NCI-H345 treated with DMSO at 0.1 percent for 48 hours (cell line): Measurements from ENCODE around the gene PPTC7.
"Not testable (repeated sequence)": the region's sequence is repeated elsewhere in the genome, so short reads cannot be mapped to it uniquely, and the experiment has no call there.

Source experiments
- DNase-seq: peaks from one replicate; lab custom pipeline; 2025; ENCODE audit not compliant: unreplicated experiment; lab: John Stamatoyannopoulos, UW

PPTC7 gene

DNA sequence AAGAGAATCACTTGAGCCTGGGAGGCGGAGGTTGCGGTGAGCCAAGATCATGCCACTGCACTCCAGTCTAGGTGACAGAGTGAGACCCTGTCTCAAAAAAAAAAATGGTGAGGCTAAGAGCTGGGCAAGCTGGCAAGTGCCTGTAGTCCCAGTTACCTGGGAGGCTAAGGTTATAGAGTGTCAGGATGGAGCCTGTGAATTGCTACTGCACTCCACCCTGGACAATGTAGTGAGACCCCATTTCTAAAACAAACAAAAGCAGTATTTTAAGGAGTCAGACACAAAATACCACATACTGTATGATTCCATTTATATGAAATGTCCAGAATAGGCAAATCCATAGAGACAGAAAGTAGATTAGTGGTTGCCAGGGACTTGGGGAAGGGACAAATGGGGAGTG, 4.0 kb upstream of the PPTC7 start:
- DNase-seq: not testable (repeated sequence)

DNA sequence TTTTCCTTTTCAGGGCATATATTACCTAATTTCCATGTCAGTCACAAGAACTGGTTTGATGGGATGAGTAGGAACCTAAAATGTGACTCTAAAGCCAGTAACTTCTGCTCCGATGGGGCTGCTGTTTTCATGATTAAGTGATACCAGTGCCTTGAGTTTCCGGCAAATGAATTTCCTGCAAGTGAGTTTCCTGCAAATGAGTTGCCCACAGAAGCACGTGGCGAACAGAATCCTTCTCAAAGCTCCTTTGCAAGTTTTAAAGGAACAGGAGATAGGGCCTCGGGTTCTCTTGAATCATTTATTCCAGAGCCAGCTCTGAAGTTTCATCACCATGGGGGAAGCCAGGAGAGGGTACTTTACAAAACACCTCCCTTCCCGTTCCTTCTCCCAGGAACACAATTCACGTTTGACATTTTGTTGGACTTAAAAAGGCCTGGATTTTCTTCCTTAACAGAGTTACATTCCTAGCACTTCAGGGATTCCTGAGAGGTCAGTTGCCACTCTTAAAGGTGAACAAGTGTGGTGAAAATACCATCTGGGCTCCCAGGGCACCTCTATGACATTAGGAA, 2.2 kb upstream of the PPTC7 start:
- DNase-seq: no peak

DNA sequence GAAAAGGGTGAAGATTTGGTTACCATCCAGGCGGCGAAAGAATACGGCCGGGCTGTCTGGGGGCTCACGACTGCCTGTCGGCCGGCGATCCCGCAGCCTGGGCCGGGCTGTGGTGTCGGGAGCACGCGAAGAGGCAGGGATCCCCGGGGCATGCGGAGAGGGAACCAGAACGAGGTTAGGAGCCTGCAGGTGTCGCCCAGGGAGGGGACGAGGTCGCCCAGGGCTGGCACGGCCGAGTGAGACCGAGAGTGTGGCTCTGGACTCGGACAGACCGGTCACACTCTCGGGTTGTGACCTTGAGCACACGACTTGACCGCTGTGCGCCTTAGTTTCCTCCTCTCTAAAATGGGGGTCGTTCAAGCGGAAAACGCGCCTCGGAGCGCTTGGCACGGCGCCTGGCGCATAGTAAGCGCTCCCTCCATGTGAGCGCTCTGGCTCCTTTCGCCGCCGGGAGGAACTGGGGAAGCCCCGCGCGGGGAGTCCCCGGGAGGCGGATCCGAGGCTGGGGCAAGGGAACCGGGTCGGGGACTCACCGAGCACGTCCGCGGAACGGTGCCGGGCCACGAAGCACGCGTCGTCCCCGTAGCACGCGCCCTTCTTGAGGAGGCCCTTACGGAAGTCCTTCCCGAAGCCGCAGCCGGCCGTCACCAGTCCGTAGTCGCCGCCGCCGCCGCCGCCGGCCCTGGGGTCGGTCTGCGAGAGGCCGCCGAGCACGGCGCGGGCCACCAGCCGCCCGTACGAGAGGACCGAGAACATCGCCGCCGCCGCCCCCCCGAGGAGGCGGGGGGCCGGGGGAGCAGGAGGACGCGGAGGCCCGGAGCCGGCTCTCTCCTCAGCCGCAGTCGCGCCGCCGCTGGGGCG, 612 bp downstream of the PPTC7 start:
- no peak for DNase-seq

DNA sequence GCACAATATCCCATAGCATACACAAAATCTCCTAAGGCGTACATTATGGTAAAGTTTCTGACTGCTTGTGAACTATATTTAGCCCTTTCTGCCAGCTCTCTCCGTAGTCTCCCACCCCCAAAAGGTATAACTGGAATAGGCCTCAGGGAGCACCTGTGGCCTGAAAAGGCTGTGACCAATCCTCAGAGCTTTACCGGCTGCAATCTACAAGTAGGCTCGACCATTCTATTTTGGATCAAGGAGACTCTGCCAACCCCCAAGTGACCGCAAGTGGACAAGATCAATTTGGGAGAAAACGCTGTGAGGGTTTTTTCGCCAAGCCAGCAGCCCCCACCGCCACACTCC, 1.2 kb downstream of the PPTC7 start:
- DNase-seq: no peak

DNA sequence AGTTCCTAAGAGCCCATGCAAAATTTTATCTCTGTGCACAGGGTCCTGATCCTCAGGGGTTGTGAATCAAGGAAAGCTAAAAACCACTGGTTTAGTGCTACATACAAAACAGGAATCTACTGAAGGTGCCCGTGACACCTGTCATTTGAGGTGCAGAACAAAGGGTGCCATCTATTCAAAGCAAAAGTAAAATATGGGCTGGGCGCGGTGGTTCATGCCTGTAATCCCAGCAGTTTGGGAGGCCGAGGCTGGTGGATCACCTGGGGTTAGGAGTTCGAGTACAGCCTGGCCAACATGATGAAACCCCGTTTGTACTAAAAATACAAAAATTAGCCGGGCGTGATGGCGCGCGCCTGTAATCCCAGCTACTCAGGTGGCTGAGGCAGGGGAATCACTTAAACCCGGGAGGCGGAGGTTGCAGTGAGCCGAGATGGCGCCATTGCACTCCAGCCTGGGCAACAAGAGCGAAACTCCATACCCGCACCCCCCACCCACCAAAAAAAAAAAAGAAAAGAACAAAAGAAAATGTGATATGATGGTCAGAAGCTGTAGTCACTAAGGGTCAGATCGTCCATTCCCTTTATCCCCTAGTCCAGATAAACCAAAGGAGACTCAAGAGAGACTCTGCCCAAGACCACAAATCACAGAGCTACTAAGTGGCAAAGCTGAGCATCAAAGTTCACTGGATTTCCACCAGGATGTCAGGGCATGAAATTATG, 3.4 kb downstream of the PPTC7 start:
- no peak for DNase-seq

DNA sequence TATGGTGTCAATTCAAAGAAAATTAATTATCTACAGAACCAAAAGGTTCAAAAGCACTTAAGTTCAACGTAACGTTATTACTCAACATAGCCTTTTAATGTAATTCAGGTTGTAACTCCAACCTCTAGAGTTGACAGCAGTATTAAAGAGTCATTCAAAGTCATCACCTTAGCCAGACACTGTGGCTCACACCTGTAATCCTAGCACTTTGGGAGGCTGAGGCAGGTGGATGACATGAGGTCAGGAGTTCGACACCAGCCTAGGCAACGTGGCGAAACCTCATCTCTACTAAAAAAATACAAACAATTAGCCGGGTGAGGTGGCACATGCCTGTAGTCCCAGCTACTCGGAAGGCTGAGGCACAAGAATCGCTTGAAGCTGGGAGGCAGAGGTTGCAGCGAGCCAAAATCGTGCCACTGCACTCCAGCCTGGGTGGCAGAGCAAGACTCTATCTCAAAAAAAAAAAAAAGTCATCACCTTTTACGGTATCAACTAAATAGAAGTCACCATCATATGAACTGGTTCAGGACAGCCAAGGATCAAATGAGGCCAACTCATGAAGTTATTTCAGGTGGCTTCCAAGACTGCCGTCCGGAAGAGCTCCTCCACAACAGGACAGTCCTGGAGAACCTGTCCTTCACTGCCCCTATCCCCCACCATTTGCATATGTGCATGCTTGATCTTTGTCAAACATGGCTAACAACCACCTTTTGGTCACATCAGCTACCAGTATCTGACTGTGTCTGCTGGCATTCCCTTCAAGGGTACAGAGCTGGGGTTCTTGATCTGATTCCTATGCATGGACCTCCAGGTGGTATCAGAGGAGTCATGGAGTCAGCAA, 4.2 kb downstream of the PPTC7 start:
- DNase-seq: no peak

DNA sequence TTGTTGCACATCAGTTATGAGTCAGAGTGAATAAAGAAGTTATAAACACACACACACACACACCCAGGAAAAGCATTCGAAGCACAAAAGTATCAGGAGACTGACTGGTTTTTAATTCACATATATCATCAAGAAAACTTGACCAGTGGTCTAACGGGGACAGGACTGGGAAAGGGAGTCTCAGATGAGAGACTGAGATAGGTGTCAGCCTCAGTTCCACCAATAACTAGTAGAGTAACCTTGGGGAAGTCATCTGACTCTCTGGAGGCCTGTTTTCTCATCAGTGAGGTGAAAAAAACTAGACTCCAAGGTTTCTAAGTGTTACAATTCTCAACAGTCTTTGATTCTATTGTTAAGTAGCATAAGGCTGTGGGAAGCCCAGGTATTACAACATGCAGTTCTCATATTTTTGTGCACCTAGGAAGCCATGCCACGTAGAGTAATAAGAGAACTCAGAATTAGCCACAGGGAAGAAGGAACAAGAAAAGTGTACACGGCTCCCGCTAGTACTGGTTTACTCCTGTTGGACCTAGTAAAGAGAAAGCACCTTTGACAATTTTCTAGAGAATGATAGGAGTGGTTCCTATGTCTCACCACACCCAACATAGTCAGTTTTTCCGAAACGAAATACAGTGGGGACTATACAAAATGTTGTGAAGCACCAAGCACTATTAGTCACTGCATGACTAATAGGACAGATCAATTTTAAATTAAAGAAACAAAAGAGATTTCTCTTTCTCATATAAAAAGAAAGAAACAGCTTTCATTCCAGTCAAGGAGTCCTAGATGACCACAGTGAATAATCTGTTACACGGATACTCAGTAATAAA, 5.0 kb downstream of the PPTC7 start:
- no peak for DNase-seq

DNA sequence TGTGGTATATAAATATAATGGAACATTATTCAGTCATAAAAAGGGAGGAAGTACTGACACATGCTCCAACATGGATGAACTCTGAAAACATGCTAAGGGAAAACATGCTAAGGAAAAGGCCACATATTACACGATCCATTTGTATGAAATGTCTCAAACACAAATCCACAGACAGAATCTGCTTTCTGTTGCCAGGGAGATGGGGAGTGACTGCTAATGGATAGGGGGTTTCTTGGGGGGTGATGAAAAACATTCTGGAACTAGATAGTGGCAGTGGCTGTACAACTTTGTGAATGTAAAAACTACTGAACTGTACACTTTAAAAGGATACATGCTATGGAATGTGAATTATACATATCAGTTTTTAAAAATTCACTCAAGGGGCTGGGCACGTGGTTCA, 6.6 kb downstream of the PPTC7 start:
- no peak for DNase-seq

DNA sequence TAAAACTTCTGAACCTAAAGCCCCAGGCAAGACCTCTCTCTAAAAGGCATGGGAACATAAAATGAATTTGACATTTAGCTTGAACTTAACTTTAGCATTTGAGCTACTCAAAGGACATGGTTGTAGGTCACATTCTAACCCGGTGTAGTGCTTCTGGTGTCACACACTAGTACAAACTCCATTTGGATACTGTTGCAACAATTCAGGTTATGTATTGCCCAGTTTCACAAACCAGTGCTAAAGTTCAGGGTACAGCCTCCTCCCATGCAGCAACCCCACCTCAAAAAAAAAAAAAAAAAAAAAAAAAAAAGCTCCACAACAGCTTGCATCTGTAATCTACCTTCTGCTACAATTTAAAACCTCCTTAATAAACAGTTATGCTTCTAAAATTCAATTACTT, 7.8 kb downstream of the PPTC7 start:
- DNase-seq: no peak

DNA sequence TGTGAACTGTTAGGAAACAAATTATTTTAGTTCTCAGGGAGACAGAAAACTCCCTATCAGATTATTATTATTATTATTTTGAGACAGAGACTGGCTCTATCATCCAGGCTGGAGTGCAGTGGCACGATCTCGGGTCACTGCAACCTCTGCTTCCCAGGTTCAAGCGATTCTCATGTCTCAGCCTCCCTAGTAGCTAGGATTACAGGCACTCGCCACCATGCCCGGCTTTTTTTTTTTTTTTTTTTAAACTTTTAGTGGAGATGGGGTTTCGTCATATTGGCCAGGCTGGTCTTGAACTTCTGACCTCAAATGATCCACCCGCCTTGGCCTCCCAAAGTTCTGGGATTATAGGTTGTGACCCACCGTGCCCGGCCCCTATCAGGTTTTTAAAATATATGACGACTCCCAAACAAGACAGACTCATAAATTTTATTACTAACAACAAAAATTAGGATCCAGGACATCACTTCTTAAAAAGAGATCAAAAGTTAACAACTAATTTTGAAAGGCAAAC, 8.3 kb downstream of the PPTC7 start:
- not testable (repeated sequence) for DNase-seq

DNA sequence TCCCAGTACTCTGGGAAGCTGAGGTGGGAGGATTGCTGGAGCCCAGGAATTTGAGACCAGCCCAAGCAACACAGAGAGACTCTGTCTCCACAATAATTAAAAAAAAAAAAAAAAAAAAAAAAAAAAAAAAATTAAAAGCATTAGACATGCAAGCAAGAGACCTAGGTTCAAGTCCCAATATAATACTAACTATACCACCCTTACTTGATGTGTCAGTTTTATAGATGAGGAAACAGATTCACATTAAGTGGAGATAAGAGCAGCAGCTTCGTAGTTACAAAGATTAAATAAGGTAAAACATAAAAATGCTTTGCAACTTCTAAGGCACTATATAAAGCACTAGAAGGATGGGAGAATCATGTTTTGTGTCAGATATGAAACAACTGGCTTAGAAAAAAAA, 9.1 kb downstream of the PPTC7 start:
- no peak for DNase-seq

DNA sequence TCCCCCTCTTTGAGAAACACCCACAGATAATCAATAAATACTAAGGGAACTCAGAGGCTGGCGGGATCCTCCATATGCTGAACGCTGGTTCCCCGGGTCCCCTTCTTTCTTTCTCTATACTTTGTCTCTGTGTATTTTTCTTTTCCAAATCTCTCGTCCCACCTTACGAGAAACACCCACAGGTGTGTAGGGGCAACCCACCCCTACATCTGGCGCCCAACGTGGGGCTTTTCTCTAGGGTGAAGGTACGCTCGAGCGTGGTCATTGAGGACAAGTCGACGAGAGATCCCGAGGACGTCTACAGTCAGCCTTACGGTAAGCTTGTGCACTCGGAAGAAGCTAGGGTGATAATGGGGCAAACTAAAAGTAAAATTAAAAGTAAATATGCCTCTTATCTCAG, 12.3 kb downstream of the PPTC7 start:
- DNase-seq: not testable (repeated sequence)

DNA sequence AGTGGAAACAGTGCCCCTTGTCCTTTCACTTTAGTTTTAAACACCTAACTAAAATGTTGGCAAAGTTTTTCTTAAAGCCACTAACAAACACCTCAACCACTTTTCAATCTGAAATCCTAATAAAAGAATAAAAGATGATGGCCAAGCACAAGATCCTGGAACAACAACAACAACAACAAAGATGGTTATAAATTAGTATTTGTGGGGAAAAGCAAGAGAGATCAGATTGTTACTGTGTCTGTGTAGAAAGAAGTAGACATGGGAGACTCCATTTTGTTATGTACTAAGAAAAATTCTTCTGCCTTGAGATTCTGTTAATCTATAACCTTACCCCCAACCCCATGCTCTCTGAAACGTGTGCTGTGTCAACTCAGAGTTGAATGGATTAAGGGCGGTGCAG, 13.3 kb downstream of the PPTC7 start:
- DNase-seq: not testable (repeated sequence)

DNA sequence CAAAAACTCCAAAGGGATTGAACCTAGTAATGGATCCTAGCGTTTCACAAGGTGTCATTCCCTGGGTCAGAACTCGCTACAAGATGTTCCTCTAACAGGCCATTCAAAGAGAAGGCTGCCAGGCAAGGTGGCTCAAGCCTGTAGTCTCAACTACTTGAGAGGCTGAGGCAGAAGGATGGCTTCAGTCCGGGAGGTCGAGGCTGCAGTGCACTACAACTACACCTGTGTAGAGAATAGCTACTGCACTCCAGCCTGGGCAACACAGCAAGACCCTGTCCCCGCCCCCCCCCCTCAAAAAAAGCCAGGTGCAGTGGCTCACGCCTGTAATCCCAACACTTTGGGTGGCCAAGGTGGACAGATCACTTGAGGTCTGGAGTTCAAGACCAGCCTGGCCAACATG, 14.4 kb downstream of the PPTC7 start:
- no peak for DNase-seq

DNA sequence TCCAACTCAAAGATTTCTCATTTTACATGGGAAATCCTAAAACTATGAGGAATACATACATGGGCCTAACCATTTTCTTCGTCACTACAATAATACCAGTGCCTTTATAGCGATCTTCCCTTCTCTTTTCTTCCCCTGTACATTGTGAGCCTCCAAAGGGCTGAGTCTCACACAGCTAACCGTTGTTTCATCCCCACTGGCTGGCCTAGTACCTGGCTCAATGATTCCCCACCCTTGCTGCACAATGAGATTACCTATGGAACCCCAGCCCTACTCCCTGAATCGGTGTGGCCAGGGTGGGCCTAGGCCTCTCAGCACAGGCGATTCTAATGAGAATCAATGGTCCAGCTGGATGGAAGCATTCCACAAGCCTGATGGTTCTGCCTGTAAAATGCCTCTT, 16.1 kb downstream of the PPTC7 start:
- no peak for DNase-seq

DNA sequence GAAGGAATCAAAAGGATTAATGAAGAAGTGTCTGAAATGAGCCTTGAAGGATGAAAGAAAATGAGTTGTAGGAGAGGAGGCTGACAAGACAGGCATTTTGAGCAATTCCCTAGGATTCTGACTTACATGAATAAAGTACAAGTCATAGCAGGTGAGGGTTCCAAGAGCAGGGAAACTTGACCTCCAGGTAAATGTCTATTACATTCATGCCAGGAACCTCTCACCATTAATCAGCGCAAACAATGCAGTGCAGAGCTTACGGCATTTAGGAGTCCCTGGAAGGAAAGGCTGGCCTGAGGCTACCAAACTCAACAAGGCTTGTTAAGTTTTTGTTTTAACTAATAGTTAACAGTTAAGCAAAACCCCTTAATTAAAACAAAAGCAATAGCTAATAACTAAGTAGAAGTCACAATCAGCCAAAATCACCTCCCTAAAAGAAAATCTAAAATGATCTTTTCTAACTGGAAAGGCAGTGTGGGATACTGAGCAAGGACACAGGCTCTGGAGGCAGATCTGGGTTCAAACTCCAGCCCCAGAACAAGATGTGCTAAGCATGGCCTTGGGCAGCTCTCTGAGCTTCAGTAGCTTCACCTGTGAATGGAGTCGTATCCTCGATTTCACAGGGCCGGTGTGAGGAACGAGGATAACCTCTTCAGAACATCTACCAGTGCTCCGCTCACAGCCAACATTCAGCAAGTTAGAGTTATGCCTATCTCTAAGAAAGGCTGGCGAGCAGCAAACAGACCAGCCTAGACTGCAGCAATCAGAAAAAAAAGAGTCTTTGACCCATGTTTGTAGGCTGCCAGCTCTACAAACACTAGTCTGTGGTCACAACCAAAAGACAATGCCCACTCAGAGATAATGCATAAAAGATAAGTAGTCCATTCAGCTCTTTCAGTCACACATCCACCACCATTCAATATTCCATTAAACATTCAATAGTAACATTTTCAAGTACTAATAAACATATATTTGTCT, 16.9 kb downstream of the PPTC7 start:
- DNase-seq: no peak

DNA sequence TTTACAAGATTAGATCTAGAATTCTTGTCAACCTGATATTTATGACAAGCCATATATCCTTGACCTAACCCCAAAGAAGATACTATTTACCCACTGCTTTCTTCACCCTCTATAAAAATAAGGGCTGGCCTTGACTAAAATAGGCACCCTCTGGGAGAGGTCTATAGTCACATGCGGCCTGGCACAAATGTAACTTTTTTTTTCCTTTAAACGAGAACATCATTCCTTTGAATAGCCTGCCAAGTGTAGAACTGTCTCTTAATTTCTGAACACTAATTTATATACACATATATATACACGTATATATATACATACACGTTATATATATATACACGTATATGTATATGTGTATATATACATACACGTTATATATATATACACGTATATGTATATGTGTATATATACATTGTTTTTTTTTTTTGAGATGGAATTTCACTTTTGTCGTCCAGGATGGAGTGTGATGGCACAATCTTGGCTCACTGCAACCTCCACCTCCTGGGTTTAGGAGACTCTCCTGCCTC, 18.6 kb downstream of the PPTC7 start:
- DNase-seq: no peak

DNA sequence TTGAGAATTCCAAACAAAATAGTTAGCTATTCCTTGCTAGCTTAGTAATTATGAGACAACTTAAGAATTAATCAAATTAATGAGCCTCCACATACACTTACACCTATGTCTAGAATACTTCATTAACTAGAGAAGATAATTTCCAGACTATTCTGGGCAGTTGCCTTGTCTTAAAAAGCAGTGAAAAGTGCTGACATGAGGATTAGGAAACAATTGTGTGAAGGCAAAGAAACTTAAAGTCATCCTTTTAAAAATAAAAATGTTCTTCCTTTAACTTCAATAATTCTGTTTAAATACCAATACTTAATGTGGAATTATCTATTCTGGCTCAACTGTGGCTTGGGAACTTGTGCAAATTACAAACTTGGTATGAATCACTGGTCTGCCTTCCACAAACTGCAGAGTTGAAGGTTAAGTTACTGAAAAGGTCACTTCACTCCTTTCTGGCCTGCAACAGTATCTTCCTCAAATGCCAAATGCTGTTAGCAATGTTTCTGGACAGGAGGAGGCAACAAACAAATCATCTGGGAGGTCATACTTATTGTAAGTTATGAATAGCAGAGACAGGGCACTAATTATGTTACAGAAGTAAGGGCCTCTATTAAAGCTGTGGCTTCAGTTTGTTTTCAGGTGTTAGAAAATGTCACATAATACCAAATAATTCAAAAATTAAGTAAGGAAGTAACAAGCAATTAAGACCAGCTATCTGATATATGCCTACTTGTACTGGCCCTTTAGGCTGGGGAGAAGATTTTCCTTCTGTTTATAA, 19.2 kb downstream of the PPTC7 start:
- DNase-seq: no peak
